ENCODE data around the gene KLK14.

KLK14 gene

GRCh38 chr19:51093510-51094345 lies 11.0 kb upstream of the KLK14 start:
- Histone ChIP-seq H3K79me2 (ENCODE audit: insufficient read depth, low read length) (no peaks in the 10 kb centered on the region), H3K9me3 (ENCODE audit: insufficient read depth, low read depth, low read length) (no peaks in the 10 kb centered on the region), H3K27me3 (ENCODE audit: insufficient read depth, low read length, poor library complexity, severe bottlenecking) (no peaks in the 10 kb centered on the region), H4K20me1 (ENCODE audit: insufficient read depth, low read length, poor library complexity, severe bottlenecking) (no peaks in the 10 kb centered on the region), H3F3A (ENCODE audit: low read depth) (no peaks in the 10 kb centered on the region), H3K36me3 (ENCODE audit: insufficient read depth, low read length) (no peaks in the 10 kb centered on the region), H3K4me3 (ENCODE audit: low read length, poor library complexity, severe bottlenecking) (no peak overlapping the region), H3K9me2 (replicated peaks; ENCODE audit: low read depth, low read length) (no peaks in the 10 kb centered on the region), H3K9ac (ENCODE audit: low read depth, low read length, poor library complexity, severe bottlenecking) (no peak overlapping the region), H3K4me2 (ENCODE audit: low read depth, low read length, poor library complexity, severe bottlenecking) (no peak overlapping the region), H3K4me1 (ENCODE audit: insufficient read depth, low read length, poor library complexity, severe bottlenecking) (no peaks in the 10 kb centered on the region), H2AFZ (ENCODE audit: low read length) (no peak overlapping the region)
- TF ChIP-seq EZH2phosphoT487 (IDR thresholded peaks at IDR 0.05; ENCODE audit: borderline replicate concordance) (no peak), CTCF (conservative IDR thresholded peaks at IDR 0.05; ENCODE audit: low read length) (no peak)

- H4K20me1 ChIP-seq (ENCODE audit: insufficient read depth, low read length, poor library complexity, severe bottlenecking): no peaks in the 10 kb centered on the region
- no peaks in the 10 kb centered on the region for H3K9me3 ChIP-seq (ENCODE audit: insufficient read depth, low read depth, low read length)
- no peaks in the 10 kb centered on the region for H3K79me2 ChIP-seq (ENCODE audit: insufficient read depth, low read length)
- no peaks in the 10 kb centered on the region for H3K27me3 ChIP-seq (ENCODE audit: insufficient read depth, low read length, poor library complexity, severe bottlenecking)
- no peak overlapping the region for H3K9ac ChIP-seq (ENCODE audit: low read depth, low read length, poor library complexity, severe bottlenecking)
- H3K4me3 ChIP-seq (ENCODE audit: low read length, poor library complexity, severe bottlenecking): no peak overlapping the region
- H3F3A ChIP-seq (ENCODE audit: low read depth): no peaks in the 10 kb centered on the region
- no peak overlapping the region for H2AFZ ChIP-seq (ENCODE audit: low read length)
- no peak overlapping the region for H3K4me2 ChIP-seq (ENCODE audit: low read depth, low read length, poor library complexity, severe bottlenecking)
- TF ChIP-seq CTCF (conservative IDR thresholded peaks at IDR 0.05; ENCODE audit: low read length) (no peak), EZH2phosphoT487 (IDR thresholded peaks at IDR 0.05; ENCODE audit: borderline replicate concordance) (no peak)
- no peaks in the 10 kb centered on the region for H3K4me1 ChIP-seq (ENCODE audit: insufficient read depth, low read length, poor library complexity, severe bottlenecking)
- H3K9me2 ChIP-seq (replicated peaks; ENCODE audit: low read depth, low read length): no peaks in the 10 kb centered on the region
- no peaks in the 10 kb centered on the region for H3K36me3 ChIP-seq (ENCODE audit: insufficient read depth, low read length)
Measured at GRCh38 chr19:51093101-51093500, 10.4 kb upstream of the KLK14 start.

- no peak overlapping the region for H3K4me3 ChIP-seq (ENCODE audit: low read length, poor library complexity, severe bottlenecking)
- H3K9me2 ChIP-seq (replicated peaks; ENCODE audit: low read depth, low read length): no peaks in the 10 kb centered on the region
- no peaks in the 10 kb centered on the region for H3K9me3 ChIP-seq (ENCODE audit: insufficient read depth, low read depth, low read length)
- H4K20me1 ChIP-seq (ENCODE audit: insufficient read depth, low read length, poor library complexity, severe bottlenecking): no peaks in the 10 kb centered on the region
- TF ChIP-seq CTCF (conservative IDR thresholded peaks at IDR 0.05; ENCODE audit: low read length) (no peak), EZH2phosphoT487 (IDR thresholded peaks at IDR 0.05; ENCODE audit: borderline replicate concordance) (no peak)
- no peaks in the 10 kb centered on the region for H3K4me1 ChIP-seq (ENCODE audit: insufficient read depth, low read length, poor library complexity, severe bottlenecking)
- H3K79me2 ChIP-seq (ENCODE audit: insufficient read depth, low read length): no peaks in the 10 kb centered on the region
- H3F3A ChIP-seq (ENCODE audit: low read depth): no peaks in the 10 kb centered on the region
- no peak overlapping the region for H3K9ac ChIP-seq (ENCODE audit: low read depth, low read length, poor library complexity, severe bottlenecking)
- no peak overlapping the region for H2AFZ ChIP-seq (ENCODE audit: low read length)
- H3K27me3 ChIP-seq (ENCODE audit: insufficient read depth, low read length, poor library complexity, severe bottlenecking): no peaks in the 10 kb centered on the region
- H3K36me3 ChIP-seq (ENCODE audit: insufficient read depth, low read length): no peaks in the 10 kb centered on the region
- H3K4me2 ChIP-seq (ENCODE audit: low read depth, low read length, poor library complexity, severe bottlenecking): no peak overlapping the region
Measured at GRCh38 chr19:51091895-51092873, 9.5 kb upstream of the KLK14 start.

Measured in Loucy (cell line).